Activated CD4-positive, alpha-beta T cell treated with anti-CD3 and anti-CD28 coated beads for 24 hours (primary cell): Measurements from ENCODE around the gene CCDC187.

Source experiments
- DNase-seq, 2 donors: peaks; one replicate each; pipeline ENCODE4 v3.0.0-alpha.2; 2020; ENCODE audit warnings: low read depth in 2 of 2

The CCDC187 gene

DNA sequence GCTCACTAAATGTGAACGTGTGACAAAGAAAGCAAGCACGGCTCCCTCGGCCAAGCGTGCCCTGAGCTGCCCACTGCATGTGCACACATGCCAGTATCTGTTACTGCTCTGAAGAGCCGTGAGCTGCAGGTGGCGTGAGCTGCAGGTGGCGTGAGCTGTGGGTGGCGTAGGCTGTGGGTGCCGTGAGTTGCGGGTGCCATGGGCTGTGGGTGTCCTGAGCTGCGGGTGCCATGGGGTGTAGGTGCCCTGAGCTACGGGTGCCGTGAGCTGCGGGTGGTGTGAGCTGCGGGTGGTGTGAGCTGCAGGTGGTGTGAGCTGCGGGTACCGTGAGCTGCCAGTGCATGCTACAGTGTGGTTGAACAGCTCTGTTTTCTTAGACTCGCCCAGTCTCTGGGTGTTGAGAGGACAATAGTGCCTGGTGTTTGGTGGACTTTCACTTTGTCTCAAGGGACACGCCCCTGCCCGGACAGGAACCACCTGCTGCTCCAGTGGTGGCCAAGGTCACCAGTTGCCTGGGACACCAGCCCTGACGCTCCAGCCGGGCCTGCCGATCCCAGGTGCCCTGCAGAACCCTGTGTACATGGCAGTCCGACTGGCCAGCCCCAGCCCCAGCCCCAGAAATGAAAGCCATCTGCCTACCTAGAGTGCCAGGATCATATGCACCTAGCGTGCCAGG, 6.7 kb downstream of the CCDC187 start:
- DNase-seq = no peak

DNA sequence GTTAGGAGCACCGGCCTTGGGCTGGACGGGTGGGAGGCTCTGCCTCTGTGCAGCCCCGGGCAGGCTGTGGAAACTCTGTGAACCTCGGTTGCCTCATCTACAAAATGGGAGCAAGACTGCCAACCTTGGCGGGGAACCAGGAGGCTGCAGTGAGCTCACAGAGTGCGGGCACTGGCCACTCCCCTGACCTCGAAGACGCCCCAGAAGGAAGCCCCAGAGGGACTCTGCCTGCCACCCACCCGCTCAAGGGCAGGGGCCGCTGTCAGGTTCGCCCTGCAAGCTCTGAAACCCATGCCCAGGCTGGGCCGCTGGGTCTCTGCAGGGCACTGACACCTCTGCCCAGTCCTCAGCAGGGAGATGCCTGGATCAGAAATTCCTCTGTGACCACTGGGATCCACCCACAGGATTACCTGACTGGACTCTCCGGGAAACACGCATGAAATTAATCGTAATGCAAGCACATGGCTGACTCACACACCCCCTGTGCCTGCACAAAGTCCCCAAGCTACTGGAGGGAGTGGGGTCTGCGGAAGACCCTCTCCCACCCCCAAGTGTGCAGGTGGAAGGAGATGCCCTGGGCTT, 7.4 kb downstream of the CCDC187 start:
- DNase-seq = no peak

DNA sequence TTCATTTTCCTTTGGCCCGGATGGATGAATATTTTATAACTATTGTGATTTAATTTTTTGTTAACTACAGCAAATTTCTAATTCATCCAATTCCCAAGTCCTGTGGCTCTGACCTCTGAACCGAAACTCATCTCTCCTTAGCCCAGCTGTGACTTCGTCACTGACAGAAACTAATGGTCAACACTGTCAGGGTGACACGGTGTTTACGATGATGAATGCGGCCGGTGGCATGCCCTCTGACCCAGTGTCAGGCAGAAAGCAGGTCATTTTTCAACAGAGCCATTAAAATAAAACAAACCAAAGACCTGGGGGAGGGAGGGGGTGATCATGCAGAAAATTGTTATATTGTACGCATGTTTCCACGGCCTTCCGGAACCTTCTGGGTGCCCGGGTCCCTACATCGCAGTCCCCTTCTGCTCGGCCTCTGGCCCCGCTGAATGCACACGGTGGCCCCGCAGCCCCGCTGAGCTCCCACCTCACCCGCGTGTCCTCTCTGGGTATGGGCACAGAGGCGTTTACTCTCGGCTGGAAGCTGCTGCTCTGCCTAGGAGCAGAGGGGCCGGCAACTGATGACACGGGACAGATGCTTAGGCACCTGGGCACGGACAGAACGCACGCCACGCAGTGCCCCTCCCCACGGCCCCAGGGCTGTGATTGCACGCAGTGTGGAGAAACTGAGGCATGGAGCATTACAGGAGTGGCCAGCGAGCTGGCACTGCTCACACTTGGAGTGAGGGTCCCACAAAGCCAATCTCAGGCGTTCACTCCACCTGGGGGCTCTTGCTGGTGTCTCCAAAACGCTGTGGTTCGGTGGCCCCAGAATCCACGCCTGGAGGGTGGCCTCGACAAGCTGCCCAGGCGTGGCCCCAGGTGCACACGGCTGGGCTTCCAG, 8.1 kb downstream of the CCDC187 start:
- no peak for DNase-seq

GRCh38 chr9:136295055-136295454, 8.8 kb downstream of the CCDC187 start:
- DNase-seq = no peak

DNA sequence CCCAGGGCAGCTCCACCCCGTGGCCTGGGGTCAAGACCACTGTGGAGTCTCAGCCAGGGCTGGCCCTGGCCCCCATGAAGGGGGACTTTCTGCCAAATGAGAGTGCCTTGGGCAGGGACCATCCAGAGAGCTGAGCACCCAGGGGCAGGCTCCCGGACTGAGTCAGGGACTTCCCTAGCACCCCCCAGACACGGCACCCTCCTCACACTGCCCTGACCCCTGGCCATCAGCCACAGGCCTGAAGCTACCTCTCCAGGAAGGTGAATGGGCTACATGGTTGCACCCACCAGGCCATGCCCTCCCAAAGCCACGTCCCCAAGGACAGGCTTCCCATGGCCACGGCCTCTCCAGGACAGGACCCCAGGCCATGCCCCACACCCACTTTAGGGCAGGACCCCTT, 9.5 kb downstream of the CCDC187 start:
- DNase-seq = no peak

DNA sequence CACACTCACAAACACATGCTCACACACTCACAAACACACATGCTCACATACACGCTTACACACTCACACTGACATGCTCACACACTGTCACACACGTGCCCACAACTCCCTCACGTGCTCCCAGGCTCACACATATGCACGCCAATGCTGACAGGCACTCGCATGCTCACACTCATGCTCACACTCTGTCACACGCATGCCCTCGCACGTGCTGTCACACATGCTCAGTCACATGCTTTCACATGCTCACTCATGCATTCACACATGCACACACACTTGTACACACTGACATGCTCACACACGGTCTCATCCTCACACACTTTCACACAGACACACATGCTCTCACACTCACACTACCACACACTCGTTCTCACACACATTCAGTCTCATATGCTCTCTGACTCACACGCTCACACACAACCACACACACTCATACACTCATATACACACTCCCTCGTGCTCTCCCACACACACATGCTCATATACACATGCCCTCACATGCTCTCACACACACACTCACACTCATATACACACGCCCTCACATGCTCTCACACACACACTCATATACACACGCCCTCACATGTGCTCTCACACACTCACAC, 10.3 kb downstream of the CCDC187 start:
- no peak for DNase-seq

- DNase-seq = no peak
These were observed 11.1 kb downstream of the CCDC187 start for GRCh38 chr9:136292591-136293448.

DNA sequence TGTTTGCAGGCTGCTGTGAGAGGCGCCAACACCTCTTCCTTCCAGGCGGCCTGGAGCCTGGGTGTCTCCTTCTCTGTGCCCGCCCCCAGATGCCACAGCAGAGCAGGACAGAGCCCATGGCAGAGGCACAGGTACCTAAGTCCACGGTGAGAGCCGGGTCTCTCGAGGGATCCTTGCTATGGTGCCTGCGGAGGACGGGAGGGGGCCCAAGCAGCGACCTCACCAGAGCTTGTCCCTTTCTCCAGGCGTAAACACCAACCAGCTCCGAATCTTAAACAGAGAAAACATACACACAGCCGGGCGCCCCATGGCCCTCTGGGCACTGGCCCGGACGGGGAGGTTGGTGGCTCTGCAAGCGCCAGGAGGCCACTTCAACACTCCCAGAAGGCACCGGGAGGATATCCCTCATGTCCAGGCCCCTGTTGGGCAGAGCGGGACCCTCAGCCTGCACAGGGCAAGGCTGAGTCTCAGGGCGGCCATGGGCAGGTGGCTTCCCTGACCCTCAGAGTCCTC, 11.8 kb downstream of the CCDC187 start:
- DNase-seq = no peak

DNA sequence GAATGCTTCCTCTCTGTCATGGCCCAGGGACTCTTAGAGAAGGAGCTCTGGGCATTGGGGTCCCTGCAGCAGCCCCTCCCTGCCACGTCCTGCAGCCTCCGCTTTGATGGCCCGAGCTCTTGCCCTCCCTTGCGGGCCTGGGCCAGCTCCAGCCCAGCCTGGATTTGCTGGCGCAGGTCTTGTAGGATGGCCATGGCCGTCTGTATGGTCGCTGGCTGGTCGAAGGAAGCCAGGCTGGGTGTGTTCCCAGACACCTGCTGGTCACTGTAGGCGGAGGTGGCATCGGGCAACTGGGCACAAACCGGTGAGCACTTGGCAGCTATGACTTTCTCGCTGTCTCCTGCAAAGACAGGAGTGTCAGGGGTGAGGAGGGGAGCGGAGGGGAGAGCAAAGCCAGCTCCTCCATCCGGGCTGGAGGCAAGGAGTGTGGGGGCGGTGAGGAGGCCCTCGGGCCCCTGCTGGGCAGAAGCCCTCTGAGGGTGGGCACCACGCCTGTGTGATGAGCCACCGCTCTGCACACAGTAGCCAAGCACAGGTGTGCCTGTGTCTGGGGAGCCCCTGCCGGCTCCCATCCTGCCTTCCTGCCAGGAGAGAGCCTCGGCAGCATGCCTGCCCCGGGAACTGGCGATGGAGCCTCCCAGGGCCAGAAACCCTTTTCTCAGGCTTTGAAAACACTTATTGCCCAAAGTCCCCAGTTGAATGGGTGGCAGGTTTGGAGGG, 12.4 kb downstream of the CCDC187 start:
- DNase-seq = no peak

DNA sequence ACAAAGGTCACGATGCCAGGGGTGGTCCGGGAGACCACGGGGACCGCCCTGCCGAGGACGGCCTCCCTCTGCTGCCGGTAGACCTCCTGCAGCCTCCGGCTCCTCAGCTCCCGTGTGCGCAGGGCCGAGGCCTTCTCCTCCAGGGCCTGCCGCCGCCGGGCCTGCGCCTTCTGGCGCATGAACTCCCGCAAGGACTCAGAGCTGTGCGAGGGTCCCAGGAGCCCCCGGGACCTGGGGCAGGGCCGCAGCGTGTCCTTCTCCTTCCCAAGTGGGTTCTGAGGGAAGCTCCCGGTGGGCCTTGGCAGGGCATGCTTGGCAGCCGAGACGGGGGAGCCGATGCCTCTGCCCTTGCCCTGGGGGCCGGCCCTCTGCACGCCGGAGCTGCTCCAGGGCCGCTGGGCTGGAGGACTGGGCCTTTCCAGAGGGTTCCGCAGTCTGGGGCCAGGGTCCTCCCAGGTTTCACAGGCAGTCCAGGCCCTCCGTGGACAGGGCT, 13.3 kb downstream of the CCDC187 start:
- DNase-seq = no peak

DNA sequence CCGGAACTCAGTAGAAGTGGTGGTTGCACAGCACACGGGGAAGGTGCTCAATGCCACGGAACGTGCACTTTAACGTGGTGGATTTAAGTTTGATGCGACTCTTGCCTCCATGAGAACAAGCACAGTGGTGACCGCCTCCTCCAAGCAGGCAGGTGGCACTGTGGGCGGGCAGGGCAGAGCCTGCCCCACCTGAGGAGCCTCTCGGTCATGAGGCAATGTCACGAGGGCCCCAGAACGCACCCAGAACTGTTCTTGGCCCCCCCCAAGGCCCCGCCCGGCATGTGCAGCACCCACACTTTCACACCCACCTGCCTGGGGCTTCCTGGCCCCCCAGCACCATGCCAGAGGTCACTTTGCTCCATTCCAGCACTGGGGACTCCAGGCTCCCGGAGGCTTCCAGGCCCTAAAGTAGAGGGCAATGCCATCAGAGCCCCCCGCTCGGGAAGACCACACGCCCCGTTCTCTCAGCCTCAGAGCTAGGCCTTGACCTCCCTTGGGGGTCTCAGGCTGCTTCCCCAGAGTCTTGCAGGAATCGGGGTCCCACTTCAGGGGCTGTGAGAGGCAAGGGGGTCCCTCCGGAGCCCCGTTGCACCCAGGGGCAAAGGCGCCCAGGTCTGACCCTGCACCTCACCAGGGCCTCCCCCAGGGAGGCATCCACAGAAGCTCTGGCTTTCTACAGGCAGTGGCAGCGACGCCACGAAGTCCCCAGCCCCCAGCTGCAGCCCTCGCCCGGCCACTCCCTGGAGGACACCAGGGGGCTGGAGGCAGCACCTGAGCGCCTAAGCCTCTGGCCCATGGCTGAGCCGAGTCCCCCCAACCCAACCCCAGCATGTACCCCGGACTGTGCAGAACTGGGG, 14.0 kb downstream of the CCDC187 start:
- no peak for DNase-seq

DNA sequence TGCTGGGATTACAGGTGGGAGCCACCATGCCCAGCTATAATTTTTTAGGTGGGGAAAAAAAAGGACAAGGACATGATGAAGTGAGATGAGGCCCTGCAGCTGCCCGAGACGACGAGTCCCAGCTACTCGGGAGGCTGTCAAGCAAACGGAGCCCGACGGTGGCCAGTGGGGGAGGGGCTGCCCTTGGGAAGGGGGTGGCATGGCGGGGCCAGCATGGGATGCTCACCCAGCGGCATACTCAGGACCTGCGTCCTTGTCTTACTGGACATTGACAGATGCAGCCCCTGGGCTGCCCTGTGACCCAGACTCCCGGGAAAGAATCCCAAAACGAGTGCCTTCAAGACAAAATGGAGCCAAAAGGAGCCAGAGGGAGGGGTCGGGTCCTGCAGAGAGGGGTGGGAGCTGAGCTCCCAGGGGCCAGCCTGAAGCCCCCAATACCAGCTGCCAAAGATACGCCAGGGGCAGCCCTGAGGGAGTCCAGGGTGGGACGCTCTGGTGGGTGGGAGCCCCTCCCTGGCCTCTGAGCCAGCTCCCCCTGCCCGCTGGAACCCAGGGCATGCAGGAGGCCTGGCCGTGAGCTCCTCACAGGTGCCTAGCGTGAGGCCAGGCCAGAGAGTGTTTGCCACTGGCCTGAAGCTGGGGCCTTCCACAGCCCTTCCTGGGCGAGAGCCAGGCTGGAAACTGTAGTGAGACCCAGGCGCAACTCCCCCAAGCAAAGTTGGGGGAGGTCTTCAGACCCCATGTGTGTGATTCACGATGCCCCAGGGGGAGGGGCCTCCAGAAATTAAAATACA, 15.7 kb downstream of the CCDC187 start:
- no peak for DNase-seq

DNA sequence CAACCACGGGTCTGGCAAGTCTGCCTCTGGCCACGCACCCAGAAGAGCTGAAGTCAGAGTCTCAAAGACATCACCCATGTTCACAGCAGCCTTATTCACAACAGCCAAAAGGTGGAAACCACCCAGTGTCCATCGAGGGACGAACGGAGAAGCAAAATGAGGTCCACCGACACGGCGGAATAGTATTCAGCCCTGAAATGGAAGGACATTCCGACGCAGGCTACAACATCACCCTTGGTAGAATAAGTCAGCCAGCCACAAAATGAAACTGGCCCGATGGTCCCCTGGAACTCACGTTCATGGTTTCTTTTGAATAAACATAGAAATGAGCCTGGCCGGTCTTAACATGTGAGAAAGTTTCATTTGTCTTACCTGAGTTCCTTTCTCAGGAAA, 16.9 kb downstream of the CCDC187 start:
- no peak for DNase-seq

- DNase-seq = no peak
These were observed 17.4 kb downstream of the CCDC187 start for GRCh38 chr9:136286359-136286986.

- DNase-seq = no peak
These were observed 18.2 kb downstream of the CCDC187 start for GRCh38 chr9:136285501-136286358.

DNA sequence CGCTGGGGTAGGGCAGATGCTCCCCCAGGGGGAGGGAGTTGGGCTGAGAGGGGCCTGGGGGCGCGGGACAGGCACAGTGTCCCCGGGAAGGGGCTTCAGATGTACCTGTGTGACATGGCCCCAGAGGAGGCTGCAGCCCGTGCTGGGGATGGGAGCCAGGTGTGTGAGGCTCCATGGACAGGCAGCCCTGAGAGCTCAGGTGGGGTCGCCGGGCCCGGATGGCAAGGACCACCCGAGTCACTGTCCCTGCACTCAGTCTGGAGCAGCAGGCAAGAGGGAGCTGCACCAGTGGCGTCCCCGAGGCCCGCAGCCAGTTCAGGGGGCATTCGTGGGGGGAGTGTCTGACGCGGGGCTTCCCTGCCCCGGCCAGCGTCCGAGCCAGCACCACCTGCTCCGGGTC, 18.9 kb downstream of the CCDC187 start:
- DNase-seq = no peak

GRCh38 chr9:136284311-136284710, 19.6 kb downstream of the CCDC187 start:
- DNase-seq = no peak
